Astrocyte of the spinal cord (primary cell): ENCODE data around the gene TMPRSS11A.

Experiments
- DNase-seq: peaks from one replicate; pipeline ENCODE4 v3.0.0; 2011; ENCODE audit warnings: low read depth, low spot score
- H3K4me3 ChIP-seq: 2 replicates; pipeline ENCODE4 v1.5.1; 2011; ENCODE audit warnings: low read depth, mild to moderate bottlenecking, low read length, moderate library complexity
- CTCF ChIP-seq: IDR thresholded peaks from 2 replicates; pipeline ENCODE4 v1.5.1; 2012; ENCODE audit warnings: low read depth, mild to moderate bottlenecking, low read length, inconsistent platforms
- in situ Hi-C: cut with HindIII; loops from 2 replicates; pipeline ENCODE4 v1.10.0; 2017; ENCODE audit warnings: low sequenced_read_pairs

The TMPRSS11A gene

DNA sequence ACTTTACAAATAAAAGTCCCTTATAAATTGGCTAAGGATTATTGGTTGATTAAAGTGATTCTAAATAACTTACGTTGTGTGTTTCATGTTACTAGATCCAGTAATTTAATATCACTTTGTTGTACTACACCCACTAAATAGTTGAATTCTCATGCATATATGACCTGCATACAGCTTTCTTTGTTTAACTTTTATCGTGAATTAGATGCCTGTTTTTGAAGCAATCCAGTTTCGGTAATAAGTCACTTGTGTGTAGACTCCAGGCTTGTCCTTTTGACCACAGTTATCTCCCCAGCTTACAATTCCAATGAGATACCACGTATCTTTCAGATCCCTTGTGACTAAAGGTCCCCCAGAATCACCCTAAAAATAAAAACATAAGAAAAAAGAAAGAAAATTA is 52.2 kb downstream of the TMPRSS11A start:
- no peak for DNase-seq
- TF ChIP-seq CTCF, result no peak
- no peak overlapping the region for H3K4me3 ChIP-seq
- in situ Hi-C loops, result no loop called here

DNA sequence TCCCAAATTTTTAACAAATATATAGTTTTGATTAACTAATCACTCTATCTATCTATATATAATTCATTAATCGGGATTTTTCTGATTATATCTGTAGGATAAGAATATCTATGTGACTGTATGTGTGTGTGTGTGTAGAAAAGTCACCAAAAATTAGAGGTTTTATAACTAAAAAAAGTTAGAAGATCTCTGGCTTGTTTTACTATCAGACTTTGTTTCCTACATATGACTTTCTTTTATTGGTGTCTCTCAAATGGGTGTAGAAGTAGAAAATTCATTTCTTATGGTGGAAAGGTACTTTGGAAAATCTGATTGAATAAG is 52.7 kb downstream of the TMPRSS11A start:
- H3K4me3 ChIP-seq, result no peak overlapping the region
- DNase-seq, result no peak
- in situ Hi-C loops, result no loop called here
- TF ChIP-seq CTCF, result no peak

GRCh38 chr4:67909905-67910584 is 53.2 kb downstream of the TMPRSS11A start:
- DNase-seq, result peak; percentile 35
- no peak overlapping the region for H3K4me3 ChIP-seq
- peak; percentile 61 for TF ChIP-seq CTCF
- in situ Hi-C loops, result no loop called here

DNA sequence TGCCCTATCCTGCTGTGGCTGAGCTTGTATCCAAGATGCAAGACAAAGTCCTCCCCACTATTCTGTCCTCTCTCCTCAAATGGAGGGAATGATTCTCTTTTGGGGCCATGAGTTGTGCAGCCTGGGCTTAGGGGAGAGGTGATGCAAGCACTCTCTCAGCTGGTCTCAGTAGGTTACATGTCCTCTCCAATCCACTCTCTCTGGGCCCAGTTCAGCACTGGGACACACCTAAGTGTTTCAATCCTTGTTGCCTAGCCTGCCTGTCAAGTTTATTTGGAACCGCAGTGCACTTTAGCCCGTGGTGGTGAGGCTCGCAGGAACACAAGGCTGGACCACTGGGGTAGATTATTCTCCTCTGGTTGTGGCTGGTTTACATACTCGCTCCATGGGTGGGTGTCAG is 55.6 kb downstream of the TMPRSS11A start:
- DNase-seq, result no peak
- no peak overlapping the region for H3K4me3 ChIP-seq
- TF ChIP-seq CTCF, result no peak
- in situ Hi-C loops, result no loop called here

GRCh38 chr4:67899096-67899495 is 64.2 kb downstream of the TMPRSS11A start:
- no peak overlapping the region for H3K4me3 ChIP-seq
- TF ChIP-seq CTCF, result no peak
- no peak for DNase-seq
- in situ Hi-C loops, result no loop called here

DNA sequence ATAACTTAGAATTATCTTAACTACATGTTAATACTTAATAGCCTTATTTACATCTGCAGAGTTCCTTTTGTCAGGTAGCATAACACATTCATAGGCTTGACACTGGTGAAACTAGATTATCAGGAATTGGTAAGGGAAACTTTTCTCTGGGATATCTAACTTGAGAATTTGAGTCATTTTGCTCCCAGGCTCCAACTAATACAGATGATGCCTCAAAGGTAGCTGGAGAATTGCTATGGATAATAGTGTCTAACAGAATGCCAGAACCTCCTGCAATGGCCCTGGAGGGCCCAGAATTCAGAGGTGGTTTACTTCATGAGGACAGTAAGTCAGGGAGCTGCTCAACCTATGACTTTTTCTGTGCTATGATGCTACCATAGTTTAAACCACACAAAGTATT is 65.6 kb downstream of the TMPRSS11A start:
- DNase-seq, result no peak
- no peak for TF ChIP-seq CTCF
- H3K4me3 ChIP-seq, result no peak overlapping the region
- in situ Hi-C loops, result no loop called here
